ENCODE data around the gene HOXA11. TPM values are rescaled to one million over a fixed set of nuclear protein-coding genes. Genes with fewer than 3 reads are reported as not detected.

HOXA11 gene
- total and polyA plus RNA-seq, 10 of the 15 experiments (the other 5 are each of a cell fraction or from before 2014, with no cell fraction given): not detected

GRCh38 chr7:27132978-27133377 is 52.1 kb downstream of the HOXA11 start:
- Histone ChIP-seq H3K27me3 (replicated peaks in 1 of 2; ENCODE audit: control insufficient read depth in 2 of 2, insufficient read depth in 2 of 2, low read length in 1 of 2) (peaks cover 2 to 7% of the 10 kb centered on the region in 2 experiments; a peak in 3 of 4 replicates), H3K27ac (ENCODE audit: control insufficient read depth, insufficient read depth) (no peak overlapping the region), H3K4me2 (ENCODE audit: control insufficient read depth, insufficient read depth) (no peak overlapping the region), H3K4me3 (no peak overlapping the region), H3K36me3 (ENCODE audit: control insufficient read depth in 2 of 2, insufficient read depth in 2 of 2, low read length in 1 of 2) (no peaks in the 10 kb centered on the region), H3K9me3 (replicated peaks; ENCODE audit: control insufficient read depth, insufficient read depth, low read length) (no peaks in the 10 kb centered on the region; the same call in 2 of the 3 replicates), H3K4me1 (ENCODE audit: control insufficient read depth, insufficient read depth, low read length) (no peaks in the 10 kb centered on the region; the same call in 1 of the 2 replicates), H4K20me1 (ENCODE audit: control insufficient read depth, insufficient read depth) (no peaks in the 10 kb centered on the region), H2AFZ (ENCODE audit: control insufficient read depth, low read depth, low read length) (no peak overlapping the region), H3K79me2 (ENCODE audit: control insufficient read depth, insufficient read depth, low read length) (no peaks in the 10 kb centered on the region), H3K9ac (ENCODE audit: control insufficient read depth, insufficient read depth, low read length) (no peak overlapping the region)
- no peak for ATAC-seq
- ChIA-PET CTCF (interaction anchor here (0.6 to 0.7 kb wide), 2 partner anchors 64 to 156 kb away, joined by 3 read pairs; no protein-coding TSS in a partner anchor), SMC1A (ENCODE audit: uncharacterized antibody, unreplicated experiment) (interaction anchor here (0.8 to 2.2 kb wide), 3 partner anchors 17 to 277 kb away, joined by 3 to 7 read pairs (median 5); no protein-coding TSS in a partner anchor), RAD21 (ENCODE audit: unreplicated experiment) (no interaction called here), POLR2A (no interaction called here)
- 41% methylated on average over 6 of the region's 6 CpGs for WGBS (ENCODE audit: insufficient coverage, insufficient replicate concordance, low lambda C conversion rate, missing lambda C conversion rate)
- FAIRE-seq: no peak
- BruUV-seq (replicated peaks): no TSS peak
- in situ Hi-C loops (cut with MboI): no loop called here
- no peak for DNase-seq (ENCODE audit: low read depth, low spot score)
- intact Hi-C loops (cut with micrococcal nuclease; ENCODE audit: unreplicated experiment): no loop called here
- no peak for TF ChIP-seq ETV6 (conservative IDR thresholded peaks at IDR 0.05 in 1 of 2, IDR thresholded peaks at IDR 0.05 in 1 of 2; ENCODE audit: borderline replicate concordance in 1 of 2, low read depth in 1 of 2)
- no peak for TF ChIP-seq HDGF (IDR thresholded peaks at IDR 0.05)
- TF ChIP-seq PBX3 (IDR thresholded peaks at IDR 0.05; ENCODE audit: insufficient replicate concordance, low read depth, low read length): no peak
- no peak for TF ChIP-seq REST (IDR thresholded peaks at IDR 0.05; ENCODE audit: low read depth, low read length)
- TF ChIP-seq E2F4 (IDR thresholded peaks at IDR 0.05; ENCODE audit: low read depth, low read length): no peak
- no peak for TF ChIP-seq MTA2 (IDR thresholded peaks at IDR 0.05; ENCODE audit: low read depth)
- TF ChIP-seq CUX1 (IDR thresholded peaks at IDR 0.05; ENCODE audit: insufficient replicate concordance, low read depth, low read length): no peak
- no peak for TF ChIP-seq NFYA (IDR thresholded peaks at IDR 0.05; ENCODE audit: borderline replicate concordance, low read depth, low read length)
